Nucleus accumbens (tissue), 56 donors: ENCODE measurements around the gene PRDM13.

Experiments used
- DNase-seq, 56 donors: peaks; one replicate each; lab custom pipeline; 2025; lab: John Stamatoyannopoulos, UW

PRDM13 gene

DNA sequence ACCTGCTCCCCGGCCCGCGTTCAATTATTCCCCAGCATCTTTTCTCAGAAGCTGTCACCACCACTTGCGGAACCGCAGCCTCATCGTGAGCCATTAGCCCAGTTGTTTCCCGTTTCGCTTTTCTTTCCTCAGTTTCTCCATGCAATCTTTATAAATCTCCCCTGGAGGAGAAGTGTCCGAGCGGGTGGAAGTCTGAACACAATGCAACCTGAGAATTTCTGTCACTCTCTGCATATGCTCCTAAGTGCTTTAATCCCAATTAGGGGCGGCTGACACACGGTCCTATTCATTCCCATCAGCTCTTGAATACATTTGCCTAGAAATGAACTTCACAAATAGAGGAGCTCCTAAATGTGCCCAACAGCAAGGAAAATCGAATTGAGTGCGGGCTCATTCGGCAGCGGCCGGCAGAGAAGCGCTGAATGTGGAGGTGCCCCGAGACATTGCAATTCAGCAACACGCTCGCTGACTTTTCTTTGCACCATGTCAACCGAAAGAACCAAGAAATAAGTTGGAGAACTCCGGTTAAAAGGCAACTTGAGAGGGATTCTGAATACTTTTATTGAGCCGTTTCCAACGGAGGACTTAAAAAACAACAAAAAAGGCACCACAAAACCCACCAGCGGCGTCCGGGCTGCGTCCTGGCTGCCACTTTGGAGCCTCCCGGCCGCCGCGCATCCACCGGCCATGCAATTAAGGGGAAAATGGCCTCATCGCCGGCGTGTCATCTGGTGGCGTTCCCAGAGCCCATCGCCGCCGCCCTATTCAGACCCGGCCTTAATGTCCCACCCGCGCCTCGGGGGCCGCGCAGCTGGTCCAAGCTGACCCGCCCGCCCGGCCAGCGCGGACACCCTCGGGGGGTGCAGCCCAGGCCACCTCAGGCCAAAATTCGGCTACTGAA lies 3.9 kb upstream of the PRDM13 start:
- DNase-seq, result no peak

DNA sequence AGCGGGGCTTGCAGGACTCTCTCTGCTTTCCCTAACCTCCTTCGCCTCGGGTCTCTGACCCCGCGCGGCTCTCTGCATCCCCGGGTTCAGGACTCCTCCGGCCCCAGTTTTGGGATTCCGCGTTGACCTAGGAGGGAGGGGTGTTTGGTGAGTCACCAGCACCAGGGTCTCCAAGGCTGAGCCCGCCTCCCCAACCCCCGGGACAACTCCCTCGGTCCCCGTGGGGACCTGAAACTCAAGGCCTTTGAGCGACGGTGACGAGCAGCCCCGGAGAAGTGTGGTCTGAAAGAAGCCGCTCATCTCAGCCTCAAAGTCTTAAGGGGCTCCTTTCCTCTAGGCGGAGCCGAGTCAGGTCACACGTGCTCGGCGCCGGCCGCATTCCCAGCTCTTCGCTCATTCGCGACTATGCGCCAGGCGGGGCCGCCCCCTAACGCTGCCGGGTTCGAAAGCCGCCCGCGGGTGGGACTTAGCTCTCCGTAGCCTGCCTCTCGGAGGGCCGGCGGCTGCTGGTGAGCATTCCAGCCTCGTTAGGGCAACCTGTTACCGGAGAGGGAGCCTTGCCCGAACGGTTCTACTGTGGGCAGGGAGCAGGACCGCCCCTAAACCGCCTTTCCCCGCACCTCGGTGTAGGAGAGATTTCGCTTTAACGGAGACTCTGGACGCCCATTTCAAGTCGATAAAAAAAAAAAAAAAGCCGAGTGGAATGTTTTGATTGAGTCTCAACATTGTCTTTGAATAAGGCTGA lies 3.0 kb upstream of the PRDM13 start:
- no peak for DNase-seq

DNA sequence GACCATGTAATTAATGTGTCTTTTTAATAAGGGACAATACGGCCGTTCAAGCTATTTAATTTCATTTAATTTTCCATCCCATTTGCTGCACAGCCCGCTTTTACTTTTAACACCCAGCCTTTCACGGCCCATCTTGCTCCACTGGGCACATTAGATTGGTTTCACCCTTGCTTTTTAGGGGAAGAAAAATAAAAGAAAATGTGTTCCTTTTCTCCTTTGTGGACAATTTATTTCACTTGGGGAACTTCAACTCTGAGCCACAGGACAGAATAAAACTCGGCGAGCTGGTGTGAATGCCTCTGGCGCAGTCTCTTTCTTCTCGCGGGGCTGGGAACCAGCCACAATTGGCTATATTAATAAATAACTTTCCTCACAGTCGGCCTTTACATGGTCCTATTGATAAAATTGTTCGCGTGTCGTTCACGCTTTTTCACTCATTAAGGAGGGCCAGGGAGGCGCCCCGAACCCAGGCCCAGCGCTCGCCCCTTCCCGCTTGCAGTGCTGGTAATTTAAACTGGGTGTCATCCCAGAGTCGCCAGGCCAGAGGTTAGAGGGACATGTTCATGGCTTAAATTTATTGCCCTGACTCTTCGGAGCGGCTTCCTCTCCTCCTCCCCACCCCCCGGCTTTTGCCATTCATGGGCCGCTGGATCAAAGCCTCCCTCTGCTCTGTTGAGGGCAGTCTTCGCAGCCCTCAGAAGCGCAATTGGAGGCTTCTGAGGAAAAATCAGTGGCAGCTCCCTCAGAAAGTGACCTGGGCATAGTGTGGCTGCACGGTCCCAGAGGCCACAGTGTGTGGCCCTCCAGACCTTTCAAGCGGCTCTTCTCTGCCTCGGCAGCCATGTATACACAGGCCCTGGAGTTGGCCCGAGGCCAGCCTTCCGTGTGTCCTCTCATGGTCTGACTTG lies 2.2 kb upstream of the PRDM13 start:
- DNase-seq, result no peak

DNA sequence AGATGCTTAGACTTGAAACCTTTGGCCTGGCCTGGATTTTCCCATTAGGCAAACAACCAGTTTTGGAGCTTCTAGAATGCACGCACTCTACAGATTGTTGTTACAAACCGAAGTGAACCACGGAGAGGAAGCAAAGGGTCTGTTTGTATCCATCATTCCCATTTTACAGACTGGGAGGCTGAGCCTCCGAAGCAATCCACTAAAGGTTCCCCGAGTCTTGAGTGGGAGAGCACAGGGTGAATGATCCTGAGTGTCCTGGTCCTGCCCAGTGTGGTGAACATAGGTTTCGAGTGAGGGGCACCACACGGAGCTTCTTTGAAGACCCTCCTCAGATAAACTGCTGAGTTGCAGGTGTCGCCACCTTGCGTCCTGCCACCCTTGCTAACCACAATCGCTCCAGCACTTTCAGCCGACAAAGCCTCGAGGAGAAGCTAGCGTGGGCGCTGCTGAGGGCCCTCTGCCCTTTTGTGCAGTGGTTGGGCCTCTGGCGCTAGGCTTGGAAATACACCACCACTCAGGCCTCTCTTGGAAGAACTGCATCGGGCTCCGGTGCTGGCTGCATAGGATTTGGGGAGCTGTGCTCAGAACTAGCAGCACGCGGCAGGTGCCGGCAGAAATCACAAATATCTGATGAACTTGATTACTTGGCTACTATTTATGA lies 1.4 kb upstream of the PRDM13 start:
- DNase-seq, result no peak

DNA sequence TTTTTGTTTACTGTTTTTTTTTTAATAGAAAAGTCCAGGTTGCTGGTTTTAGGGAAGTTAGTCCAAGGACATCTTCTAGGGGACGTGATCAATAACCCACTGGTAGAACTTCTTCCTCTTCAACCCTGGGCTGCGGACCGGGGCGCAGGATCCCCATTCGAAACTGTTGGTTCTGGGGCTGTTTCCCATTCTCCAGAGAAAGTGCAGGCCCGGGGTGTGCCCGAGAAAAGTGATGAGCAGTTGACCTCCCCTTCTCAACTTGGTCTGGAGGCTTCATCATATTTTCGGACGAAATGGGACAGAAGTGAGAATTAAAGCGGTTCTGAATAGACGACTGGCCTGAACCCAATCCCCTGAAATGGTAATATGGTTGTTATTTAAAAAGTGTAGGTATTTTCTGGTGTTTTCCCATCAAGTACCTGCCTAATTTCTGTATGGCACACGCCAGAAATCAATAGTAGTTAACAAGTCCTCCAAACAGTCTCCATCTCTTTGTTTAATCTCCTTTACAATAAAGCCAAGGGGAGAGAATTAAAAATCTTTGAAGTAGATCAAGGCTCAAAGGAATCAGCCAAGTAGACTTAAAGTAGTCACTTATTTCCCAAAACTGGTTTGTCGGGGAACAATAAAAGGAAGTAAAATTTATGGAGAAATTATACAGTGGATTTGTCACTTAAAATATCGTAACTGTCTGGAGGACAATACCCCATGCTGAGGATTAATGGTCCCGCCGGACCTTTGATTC lies 550 bp upstream of the PRDM13 start:
- no peak for DNase-seq

DNA sequence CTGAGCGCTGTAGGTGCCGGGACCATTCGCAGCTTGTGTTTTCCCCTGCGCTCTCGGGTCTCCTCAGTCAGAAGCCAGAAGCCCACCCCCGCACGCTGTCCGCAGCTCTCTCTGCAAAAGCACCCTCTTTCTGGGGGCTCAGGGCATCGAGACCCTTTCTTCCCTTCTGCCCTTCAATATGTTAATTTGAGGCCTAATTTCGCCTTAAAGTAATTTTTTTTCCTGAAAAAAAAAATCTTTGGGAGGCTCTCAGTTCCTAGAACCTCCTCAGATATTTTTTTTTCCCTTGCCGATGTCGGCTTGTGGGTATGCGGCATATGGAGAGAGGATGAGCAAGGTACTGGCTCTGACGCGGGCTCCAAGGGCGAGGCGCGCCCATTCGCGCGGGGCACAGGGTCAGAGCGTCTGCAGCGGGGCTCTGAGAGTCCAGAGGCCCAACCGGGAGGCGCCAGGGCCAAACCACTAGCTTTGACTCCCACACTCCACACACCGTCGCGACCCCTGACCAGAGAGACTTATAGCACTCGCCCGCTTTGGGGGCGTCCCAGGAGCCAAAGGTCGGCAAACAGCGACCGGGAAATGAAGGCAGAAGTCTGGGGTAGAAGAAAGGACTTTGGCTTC lies 893 bp downstream of the PRDM13 start:
- no peak for DNase-seq

DNA sequence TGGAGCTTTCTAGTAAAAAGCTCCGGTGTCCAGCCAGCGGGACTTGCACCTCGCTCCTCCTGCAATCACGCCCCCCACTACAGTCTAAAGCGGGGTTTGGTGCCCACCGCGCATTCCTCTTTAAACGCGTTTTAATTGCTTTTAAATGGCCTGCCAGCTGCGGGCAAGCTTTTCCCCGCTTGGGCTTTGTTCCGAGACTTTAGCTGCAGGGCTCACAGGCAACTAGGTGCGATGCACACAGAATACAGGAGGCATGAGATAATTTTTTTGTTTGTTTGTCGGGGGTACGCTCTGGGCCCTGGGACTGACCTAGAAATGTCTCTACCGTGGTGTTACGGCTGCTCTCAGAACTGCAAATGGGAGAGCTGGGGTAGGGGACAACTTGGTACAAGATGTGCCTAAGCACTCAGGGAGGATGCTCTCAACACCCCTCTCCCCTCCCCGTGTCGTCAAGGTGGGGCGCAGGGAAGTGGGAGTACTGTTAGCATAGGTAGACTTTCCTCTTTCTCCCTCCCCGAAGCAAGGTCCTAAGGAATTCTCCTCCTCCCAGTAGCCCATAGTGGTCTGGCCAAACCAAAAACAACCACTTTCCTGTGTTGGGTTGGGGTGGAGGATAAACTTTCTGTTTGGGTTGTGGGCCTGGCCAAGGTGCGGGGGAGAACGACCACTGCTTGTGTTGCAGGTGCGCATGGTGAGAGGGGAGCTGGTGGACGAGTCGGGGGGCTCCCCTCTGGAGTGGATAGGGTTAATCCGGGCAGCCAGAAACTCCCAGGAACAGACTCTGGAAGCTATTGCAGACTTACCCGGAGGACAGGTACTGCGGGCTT lies 1.6 kb downstream of the PRDM13 start:
- no peak for DNase-seq

DNA sequence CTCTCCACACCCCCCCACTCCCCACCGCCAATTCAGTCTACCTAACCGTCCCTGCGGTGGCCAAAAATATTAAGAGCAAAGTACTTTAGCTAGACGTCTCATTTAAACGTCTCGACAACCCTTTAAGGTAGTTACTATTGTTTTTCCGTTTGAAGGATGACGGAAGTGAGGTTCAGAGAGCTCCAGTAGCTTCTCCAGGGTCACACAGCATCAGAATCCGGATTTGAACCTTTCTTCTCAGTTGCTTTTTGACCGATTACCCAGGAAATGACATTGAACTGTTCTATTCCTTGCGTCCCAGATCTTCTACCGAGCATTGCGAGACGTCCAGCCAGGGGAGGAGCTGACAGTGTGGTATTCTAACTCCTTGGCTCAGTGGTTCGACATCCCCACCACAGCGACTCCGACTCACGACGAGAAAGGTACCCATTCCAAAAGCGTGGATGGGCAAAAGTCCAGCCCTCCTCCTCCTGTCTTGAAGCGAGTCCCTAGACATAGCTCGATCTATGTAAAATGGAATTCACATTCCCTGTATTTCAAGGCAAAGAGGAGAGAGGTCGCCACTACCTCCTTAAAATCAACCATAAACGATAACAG lies 2.4 kb downstream of the PRDM13 start:
- DNase-seq, result no peak

DNA sequence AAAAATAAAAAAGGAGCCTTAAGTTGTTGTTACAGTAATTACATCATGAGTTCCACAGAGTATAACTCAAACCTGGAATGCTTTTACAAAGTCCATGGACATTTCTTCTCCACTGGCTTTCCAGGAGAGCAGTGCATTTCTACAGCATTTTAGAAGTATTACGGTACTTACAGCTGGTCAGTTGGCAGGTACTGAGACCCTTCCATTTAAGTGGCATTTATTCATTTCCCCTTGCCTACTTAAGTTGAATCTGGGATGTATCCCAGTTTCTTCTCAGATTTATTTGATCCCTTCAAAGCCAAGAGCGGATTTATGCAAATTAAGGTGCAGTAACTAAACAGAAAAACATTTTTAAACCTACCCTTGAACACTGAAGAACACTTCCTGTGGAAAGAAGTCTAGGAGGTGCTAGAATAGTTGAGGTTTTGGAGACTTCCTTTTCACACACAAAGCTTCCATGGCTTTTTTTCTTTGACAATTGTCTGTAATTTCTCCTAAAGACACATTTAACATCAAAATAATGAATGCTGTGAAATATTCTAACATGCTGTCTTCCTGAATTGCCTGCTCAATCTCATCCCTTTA lies 3.4 kb downstream of the PRDM13 start:
- DNase-seq, result no peak

DNA sequence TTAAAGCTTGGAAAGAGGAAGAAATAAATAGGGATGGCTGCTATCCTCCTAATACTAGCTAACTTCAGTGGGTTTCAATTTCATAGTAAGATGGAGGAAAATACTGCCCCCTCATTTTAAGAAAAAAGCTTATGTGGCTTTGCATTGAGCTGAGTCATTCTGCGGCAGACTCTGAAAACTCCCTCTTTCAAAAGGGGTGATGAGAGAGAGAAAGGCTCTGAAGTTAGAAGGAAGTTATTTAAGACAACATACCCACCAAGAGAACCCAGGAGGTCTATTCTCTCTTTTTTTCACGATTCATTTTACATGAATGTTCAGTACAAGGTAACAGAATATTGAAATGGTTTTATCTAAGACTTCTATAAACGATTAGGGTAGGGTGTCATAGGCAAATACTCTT lies 4.5 kb downstream of the PRDM13 start:
- DNase-seq, result no peak

DNA sequence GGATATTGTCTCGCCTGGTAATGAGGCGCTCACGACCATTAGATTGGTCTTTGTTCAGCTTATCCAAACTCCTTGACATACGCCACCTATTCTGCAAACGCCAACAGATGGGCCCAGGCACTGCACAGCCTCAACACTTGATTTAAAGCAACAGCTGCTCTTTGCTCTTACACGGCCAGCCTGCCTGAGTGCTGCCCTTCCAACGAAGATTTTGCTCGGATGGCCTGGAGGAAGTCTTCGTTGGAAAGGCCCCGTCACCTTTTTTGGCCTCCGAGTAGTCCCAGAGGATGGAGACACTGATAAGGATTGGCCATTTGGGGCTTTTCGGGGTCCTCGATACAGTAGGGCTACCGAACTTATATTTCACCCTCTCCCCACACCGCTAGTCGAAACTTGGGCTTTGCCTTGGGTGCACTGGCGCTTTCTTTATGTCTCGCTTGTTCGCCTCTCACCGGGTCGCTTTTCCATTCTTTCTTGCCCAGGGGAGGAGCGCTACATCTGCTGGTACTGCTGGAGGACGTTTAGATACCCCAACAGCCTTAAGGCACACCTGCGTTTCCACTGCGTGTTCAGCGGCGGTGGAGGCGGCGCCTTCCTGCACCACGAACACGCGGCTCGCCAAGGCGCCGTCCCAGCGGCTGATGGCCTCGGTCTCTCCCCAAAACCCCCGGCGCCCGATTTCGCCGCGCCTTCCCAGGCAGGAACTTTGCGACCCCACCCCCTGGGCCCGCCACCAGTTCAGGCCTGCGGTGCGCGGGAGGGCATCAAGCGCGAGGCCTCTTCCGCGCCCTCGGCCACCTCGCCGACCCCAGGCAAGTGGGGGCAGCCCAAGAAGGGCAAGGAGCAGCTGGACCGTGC lies 6.1 kb downstream of the PRDM13 start:
- no peak for DNase-seq

DNA sequence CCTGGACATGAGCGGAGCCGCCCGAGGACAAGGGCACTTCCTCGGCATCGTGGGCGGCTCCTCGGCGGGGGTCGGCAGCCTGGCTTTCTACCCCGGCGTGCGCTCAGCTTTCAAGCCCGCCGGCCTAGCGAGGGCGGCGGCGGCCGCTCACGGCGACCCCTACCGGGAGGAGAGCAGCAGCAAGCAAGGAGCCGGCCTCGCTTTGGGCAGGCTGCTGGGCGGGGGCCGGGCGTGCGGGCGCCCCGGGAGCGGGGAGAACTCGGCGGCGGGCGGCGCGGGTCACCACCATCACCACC lies 6.7 kb downstream of the PRDM13 start:
- peak in 1 of 56 donors; percentile 41 for DNase-seq

DNA sequence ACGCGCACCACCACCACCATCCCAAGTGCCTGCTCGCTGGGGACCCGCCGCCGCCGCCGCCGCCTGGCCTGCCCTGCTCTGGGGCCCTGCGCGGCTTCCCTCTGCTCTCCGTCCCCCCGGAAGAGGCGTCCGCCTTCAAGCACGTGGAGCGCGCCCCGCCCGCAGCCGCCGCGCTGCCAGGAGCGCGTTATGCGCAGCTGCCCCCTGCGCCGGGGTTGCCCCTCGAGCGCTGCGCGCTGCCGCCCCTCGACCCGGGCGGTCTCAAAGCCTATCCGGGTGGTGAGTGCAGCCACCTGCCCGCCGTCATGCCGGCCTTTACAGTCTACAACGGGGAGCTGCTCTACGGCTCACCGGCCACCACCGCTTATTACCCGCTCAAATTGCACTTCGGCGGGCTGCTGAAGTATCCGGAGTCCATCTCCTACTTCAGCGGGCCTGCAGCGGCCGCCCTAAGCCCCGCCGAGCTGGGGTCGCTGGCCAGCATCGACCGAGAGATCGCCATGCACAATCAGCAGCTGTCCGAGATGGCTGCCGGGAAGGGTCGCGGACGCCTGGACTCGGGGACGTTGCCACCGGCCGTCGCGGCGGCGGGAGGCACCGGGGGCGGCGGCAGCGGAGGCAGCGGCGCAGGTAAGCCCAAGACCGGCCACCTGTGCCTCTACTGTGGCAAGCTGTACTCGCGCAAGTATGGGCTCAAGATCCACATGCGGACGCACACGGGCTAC lies 7.2 kb downstream of the PRDM13 start:
- no peak for DNase-seq

DNA sequence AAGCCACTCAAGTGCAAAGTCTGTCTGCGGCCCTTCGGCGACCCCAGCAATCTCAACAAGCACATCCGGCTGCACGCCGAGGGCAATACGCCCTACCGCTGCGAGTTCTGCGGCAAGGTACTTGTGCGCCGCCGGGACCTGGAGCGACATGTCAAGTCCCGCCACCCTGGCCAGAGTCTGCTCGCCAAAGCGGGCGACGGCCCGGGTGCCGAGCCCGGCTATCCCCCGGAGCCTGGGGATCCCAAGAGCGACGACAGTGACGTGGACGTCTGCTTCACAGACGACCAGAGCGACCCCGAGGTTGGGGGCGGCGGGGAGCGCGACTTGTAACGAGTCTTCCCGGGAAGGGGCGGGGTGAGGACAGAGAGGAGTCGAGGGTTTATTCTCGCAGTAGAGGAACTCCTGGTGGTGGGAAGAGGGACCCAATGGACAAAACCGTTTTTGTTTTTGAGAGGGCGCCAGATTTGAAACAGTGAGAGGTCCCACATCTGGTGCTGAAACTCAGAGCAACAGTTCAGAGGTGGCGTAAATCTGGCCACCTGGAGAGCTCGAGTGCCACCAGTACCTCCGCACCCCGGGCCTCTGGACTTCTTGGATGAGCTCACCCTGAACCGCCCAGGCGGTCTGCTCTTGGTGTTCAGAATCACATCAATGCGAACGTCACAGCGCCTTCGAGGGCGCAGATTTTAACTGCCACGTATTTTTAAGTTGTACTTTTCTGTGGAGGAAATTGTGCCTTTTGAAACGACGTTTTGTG lies 8.0 kb downstream of the PRDM13 start:
- DNase-seq, result no peak

DNA sequence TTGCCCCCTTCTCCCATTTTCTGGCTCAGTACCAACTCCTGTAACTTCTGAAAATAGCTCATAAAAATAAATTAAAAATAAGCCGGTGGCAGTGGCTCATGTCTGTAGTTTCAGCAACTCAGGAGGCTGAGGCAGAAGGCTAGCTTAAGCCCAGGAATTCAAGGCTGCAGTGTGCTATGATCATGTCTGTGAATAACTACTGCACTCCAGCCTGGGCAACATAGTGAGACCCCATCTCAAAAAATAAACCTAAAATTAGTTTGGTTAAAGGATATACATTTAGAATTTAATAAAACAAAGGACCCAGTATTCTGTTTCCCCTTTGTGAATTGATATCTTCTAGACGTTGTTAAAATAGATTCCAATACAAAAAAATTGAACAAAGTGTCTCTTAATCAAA lies 10.5 kb downstream of the PRDM13 start:
- DNase-seq, result no peak
